GM21737 (cell line): ENCODE data around the gene FGF2.
"Not testable (repeated sequence)": the region's sequence is repeated elsewhere in the genome, so short reads cannot be mapped to it uniquely, and the experiment has no call there.

Experiments
- ATAC-seq: cut with Tn5 transposase; IDR thresholded peaks from one replicate; pipeline ENCODE4 v1.9.1; 2021; ENCODE audit warnings: mild to moderate bottlenecking, moderate library complexity; ENCODE audit not compliant: unreplicated experiment

The FGF2 gene

DNA sequence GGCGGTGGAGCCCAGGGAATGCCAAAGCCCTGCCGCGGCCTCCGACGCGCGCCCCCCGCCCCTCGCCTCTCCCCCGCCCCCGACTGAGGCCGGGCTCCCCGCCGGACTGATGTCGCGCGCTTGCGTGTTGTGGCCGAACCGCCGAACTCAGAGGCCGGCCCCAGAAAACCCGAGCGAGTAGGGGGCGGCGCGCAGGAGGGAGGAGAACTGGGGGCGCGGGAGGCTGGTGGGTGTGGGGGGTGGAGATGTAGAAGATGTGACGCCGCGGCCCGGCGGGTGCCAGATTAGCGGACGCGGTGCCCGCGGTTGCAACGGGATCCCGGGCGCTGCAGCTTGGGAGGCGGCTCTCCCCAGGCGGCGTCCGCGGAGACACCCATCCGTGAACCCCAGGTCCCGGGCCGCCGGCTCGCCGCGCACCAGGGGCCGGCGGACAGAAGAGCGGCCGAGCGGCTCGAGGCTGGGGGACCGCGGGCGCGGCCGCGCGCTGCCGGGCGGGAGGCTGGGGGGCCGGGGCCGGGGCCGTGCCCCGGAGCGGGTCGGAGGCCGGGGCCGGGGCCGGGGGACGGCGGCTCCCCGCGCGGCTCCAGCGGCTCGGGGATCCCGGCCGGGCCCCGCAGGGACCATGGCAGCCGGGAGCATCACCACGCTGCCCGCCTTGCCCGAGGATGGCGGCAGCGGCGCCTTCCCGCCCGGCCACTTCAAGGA, at the start of gene FGF2:
Gene FGF2, plus strand, starts transcription at position 279 of the 705 bp plus-strand sequence. Its CDS starts 344 bp downstream, at position 623.
- peak; percentile 28 for ATAC-seq

DNA sequence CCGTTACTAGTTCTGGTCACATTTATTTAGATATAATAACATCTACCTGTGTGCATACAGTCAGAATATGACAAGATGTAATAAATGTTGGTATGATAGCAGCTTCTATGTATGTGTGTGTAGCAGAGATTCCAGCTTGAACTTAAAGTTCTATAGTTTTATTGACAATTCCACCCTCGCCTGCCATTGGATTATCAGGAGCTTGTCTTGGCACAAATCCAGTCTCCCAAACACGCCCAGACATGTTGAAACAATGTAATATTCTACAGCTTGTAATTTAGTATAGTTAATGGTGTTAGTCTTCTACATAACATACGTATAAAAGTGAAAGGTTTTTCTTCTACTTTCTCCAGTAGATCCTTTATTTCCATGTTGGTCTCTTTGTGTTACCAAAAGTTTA, 49.7 kb upstream of the FGF2 start:
- no peak for ATAC-seq

DNA sequence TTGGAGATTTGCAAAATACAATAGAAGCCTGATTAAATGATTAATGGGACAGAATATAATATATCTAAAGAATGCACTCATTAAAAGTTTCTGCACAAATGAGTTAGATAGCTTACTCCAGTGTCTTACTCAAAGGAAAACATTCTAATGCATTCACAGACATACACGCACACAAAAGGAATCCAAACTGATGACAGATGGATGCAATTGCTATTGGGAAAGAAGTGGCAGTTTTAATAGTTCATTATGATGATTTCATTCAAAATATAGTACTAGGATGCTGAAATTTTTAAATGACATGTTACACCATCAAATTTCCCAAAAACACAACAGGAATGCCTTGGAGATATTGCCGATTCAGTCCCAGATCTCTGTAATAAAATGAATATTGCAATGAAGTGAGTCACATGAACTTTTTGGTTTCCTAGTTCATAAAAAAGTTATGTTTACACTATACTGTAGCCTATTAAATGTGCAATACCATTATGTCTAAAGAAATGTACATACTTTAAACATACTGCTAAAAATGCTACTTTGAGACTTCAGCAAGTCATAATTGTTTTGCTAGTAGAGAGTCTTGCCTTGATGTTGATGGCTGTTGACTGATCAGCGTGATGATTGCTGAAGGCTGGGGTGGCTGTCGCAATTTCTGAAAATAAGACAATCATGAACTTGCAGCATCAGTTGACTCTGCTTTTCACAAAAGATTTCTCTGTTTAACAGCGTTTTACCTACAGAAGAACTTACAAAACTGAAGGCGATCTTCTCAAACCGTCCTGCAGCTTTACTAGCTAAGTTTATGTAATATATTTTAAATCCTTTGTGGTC, 48.6 kb upstream of the FGF2 start:
- no peak for ATAC-seq

DNA sequence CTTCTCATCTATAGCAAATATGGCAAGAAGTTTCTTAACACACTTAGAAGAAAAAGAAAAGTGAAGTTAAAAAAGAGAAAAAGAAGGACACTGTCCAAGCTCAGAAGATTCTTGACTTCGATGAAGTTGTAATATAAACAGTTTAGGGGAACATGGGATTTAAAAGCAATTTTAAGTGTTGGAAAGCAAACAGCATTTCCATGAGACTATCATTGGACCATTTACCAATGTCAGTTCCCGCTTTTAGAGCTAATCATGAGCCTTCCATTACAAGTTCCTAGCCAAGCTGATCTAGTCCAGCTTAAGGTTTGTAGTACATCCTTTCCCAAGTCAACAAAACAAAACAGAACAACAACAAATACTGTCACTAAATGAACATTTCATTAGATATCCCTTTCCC, 45.1 kb upstream of the FGF2 start:
- no peak for ATAC-seq

DNA sequence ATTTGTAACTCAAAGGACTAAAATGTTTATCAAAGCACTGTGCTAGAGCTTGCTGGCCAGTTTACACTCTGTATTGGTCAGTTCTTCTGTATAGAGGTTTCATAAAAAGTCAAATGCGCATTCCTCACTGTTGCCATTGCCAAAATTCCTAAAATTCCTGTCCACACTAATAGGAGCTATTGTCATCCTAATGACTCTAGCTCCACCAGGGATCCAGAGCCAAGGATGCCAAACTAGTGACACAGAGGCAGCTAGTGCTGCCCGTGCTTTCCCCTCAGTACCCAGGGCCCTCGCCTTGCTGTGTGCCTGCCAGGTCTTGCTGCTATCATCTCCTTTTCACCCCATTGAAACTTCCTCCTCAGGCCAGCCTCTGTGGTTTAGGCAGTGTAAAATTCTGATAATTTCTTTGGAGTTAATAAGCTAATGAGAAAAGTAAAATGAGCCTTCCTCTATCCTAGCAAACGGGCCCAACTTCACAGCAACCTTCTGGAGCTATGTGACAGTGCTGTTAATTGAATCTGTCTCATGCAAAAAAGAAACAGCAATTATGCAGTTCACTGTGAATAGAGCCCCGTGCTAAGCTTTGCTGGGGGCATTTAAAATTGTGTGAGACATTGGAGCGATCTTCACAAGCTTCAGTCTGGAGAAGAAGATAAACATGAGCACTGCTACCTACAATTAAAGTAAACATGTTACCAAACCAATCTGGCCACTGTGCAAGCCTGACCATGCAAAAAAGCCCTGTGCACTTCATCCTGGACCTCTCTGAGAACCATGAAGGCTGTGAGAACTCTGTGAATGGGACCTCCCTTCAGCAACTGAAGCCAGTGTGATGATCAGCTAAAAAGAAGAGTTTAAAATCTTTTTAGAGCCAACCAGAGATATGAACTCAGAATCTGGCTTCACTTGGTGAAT, 43.1 kb upstream of the FGF2 start:
- no peak for ATAC-seq

DNA sequence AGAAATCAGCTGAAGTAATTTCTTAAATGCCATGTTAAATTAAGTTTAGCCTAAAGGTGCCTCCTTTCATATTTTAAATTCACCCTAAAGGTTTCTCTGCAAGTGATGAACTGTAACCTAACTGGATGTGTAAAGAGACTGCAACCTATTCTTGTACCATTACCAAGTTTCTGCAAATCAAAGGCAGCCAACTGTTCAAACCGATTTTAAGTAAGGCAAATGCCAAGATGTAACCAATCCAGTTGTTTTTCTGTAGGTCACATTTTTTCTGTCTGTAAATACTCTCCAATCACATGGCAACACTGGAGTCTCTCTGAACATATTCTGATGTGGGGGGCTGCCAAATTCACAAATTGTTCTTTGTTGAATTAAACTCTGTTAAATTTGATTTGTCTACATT, 42.4 kb upstream of the FGF2 start:
- ATAC-seq, result no peak

DNA sequence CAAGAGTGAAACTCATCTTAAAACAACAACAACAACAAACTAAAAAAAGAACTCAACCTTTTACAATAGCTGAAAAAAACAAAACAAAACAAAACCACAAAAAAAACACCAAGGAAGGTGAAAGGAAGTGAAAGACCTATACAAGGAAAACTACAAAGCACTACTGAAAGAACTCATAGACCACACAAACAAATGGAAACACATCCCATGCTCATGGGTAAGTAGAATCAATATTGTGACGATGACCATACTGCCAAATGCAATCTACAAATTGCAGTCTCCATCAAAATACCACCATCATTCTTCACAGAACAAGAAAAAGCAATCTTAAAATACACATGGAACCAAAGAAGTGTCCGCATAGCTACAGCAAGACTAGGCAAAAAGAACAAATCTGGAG, 41.5 kb upstream of the FGF2 start:
- ATAC-seq, result no peak

DNA sequence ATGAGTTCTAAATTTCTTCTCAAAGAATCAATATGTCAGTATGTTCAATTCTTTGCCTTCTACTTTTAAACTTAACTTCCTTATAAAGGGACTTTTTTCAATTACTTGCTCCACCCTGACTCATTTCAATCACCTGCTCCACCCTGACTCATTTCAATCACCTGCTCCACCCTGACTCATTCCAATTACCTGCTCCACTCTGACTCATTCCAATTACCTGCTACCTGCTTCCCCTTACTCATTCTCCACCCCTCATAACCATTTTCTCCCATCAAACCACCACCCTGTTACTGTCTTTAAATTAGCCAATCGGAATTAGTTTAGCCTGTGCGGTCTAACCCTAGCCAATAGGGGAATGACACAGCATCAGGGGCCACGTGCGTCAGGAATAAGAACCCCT, 40.3 kb upstream of the FGF2 start:
- ATAC-seq, result not testable (repeated sequence)

DNA sequence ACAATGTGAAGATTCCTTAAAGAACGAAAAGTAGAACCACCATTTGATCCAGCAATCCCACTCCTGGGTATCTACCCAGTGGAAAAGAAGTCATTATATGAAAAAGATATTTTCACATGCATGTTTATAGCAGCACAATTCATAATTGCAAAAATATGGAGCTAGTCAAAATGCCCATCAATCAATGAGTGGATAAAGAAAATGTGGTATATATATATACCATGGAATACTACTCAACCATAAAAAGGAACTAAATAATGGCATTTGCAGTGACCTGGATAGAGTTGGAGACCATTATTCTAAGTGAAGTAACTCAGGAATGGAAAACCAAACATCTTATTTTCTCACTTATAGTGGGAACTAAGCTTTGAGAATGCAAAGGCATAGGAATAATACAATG, 39.7 kb upstream of the FGF2 start:
- ATAC-seq, result not testable (repeated sequence)

DNA sequence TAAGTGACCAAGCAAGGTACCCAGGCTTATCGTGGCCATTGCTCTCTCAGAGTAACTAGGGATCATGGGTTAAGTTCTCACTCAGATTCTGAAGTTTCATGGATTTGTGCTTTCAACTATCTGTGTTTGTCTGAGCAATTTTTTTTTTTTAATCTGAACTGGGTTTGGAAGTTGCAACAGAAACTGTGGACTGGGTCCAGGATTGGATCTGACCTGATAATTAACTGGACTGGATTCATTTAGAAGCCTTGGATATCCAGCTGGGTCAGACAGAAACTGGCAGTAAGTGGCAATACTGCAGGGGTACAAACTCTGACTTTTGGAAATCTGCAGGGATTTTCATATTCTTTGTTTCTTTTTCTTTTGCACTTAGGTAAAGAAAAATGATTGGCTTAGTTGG, 38.7 kb upstream of the FGF2 start:
- no peak for ATAC-seq

DNA sequence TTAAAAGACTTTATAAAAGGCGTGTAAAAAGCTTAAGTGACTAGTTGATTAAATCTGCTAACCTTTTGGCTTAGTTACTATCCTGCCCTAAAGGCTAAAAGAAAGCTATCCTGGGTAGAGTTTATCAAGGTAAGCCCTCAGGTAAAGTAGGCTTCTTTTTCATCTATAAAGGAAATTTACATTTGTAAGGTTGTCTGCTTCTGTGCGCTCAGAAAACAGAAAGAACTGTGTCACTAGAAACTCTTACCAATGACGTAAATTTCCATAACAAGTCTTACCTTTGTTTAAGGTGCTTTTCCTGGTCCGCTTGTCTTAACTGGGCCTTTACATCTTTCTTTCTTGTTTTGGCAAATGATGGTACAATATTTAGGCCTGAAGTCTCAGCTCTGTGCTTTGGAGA, 37.7 kb upstream of the FGF2 start:
- no peak for ATAC-seq

DNA sequence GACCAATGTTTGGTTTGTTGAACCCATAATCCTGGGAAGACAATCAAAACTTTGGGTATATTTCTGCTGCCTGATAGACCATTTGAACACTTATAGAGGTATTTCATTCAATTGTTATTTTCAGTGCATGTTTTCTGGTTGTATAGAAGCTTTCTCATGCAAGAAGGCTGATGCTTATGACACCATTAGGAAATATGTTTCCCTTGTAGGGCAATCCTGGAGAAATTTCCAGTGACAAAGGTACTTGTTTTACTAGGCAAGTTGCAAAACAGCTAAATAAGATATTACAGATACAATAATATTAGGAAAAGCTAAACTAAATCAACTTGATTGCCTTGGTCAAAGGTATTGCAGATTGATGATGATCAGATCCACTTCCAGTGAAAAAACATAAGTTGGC, 32.8 kb upstream of the FGF2 start:
- no peak for ATAC-seq

DNA sequence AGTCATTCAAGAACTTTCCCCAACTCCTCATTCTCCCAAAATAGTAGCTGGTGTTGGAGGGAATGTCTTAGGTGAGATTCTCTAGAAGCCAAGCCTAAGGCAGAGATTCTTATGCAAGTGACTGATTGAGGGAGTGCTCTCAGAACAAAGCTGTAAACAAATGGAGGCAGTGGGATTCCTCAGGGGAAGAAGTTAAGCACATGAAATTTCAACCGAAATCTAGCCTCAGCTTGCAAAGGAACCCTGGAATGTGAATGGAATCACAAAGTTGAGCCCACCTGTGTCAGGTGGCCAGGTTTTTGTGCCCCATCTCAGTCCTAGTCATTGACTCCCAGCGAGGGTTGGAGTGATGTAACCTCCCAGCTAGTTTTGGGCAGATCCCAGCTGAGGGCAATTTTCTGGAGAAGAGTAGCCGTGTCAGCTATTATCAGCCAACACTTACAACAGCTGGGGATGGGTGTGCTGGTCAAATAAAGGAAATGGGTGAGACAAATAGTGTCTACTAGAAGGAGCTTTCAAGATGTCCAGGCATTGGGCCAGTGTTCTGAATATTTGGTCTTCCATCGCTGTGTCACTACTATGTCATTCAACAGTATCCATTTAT, 29.7 kb upstream of the FGF2 start:
- ATAC-seq, result no peak

DNA sequence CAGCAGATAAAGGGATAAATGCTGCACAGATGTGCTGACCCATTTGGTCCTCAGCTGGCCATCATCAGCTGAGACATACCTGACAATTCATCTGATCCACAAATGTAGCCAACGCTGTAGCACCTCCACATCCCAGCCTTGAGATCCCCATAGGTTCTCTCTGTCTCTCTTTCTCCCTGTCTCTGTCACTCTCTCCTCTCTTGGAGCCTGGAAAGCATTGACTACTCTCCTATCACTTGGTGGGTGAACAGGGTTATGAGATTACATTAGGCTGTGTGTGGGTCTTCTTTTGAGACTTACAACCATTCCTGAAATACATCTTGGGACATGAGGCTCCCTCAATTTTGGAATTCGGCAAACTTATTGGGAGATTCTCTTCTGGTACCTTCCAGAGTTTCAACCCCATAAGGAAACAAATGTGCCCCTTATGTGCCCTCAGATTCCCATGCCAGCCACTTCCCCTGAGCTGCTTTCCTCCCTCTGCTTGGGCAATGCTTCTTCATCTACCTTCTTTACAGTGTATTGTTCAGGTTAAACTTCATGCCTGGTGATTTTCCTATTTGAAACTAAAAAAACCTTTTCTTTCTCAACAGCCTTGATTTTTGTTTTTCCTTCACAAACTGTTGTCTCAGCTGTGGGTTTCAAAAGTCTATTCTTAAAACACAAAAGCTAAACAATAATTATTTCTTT, 29.1 kb upstream of the FGF2 start:
- ATAC-seq, result no peak

DNA sequence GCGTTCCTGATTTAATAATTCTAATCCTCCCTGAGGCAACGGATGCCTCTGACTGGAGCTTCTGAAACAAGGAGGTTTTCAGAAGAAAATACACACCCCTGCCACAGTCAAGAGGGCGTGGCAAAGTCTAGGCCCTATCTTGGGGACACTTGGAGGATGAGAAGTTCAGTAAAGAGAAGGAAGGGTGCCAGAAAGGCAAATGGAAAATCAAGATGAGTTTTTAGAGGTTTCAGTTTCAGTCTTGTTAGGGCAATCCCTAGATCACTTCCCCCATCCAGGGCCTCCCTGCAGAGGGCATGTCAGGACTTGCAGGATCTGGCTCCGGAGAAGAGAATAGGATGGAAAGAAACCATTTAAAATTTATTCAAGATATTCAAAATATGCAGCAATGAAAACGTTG, 28.5 kb upstream of the FGF2 start:
- ATAC-seq, result no peak

DNA sequence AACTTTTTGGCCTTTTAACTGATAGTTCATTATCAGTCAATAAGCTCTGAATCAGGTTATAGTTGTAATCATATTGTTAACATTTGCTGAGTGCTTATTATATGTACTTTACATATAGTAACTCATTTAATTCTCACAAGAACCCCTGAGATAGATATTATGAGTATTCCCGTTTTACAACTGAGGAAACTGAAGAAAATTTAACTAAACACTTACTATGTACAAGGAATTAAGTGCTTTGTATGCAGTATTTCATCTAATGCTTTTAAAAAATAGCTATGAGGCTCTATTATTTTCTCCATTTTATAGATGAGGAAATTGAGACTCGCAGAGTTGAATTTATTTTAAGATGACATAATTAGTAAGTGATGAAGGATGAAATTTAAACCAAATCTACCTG, 27.7 kb upstream of the FGF2 start:
- ATAC-seq, result no peak

DNA sequence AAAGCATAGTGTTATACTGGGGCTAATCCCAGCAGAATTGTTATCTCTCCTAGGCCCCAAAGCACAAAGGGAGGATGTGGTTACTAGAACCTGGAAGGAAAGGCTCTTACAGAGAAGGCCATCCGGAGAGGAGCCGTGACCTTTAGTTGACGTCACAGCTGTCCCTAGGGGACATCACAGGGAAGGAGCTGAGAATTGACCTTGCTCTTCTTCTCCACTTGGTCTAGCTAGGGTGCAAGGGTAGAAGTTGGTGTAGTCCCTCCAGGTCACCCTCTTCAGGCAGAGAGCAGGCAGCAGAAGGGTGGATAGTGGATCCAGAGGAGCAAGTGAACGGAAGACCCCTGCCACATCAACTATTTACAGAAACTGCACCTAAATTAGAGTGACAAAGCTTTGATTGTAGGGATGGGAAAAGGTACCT, 22.8 kb upstream of the FGF2 start:
- ATAC-seq, result no peak

DNA sequence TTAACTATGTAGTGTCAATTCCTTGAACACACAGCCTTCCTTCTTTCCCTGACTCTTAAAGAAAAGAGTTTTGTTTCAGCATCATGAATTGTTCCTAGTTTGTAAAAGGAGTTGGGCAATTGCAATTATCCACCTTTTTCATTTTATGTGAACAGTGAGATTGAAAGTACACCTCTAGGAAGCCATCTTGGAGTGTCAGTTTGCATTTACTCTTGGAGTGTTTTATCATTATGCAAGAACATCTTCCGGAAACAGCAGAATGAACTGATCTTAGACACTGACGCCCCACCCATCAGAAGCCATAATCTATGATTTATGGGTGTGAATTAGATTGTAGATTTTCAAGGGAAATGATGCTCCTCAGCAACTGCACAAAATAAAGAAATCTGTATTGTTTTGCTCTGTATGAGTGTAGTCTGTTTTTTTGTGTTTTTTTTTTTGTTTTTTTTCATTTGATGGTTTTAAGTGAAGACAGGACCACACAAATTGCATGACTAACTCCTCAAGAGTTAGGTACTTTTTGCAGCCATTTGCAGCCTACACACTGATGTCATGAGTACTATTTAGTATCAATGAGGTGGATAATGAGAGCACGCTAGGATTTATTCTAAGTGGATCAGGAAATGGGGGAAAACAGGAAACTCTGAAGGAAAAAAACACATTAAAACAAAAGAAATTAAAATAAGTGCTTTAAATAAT, 19.5 kb upstream of the FGF2 start:
- no peak for ATAC-seq

DNA sequence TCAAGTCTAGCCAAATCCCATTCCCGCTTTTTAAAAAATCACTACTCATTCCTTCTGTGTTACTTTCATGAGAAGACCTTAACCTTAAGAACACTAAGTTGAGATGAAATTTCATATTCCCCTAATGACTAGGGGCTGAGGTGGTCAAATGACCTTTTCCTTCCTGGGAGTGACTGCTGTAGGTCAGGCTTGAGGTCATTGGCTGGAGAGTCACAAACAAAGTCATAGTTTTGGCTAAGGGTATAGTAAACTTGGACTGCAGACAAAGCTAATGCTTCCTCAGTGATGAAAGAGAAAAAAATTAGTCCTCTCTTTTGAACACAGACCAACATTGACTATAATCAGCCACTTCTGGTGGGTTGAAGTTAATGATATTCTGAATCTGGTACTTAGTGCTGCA, 16.0 kb upstream of the FGF2 start:
- no peak for ATAC-seq

DNA sequence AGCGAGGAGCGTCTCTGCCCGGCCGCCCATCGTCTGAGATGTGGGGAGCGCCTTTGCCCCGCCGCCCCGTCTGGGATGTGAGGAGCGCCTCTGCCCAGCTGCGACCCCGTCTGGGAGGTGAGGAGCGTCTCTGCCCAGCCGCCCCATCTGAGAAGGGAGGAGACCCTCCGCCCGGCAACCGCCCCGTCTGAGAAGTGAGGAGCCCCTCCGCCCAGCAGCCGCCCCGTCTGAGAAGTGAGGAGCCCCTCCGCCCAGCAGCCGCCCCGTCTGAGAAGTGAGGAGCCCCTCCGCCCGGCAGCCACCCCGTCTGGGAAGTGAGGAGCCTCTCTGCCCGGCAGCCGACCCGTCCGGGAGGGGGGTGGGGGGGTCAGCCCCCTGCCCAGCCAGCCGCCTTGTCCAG, 14.8 kb upstream of the FGF2 start:
- ATAC-seq, result not testable (repeated sequence)
